Aorta (tissue), 5 donors: ENCODE measurements around the gene SIDT1. TPM values are rescaled to one million over a fixed set of nuclear protein-coding genes. Genes with fewer than 3 reads are reported as not detected.

ENCODE experiments used
- ATAC-seq: fragments of 200-7000 bp; cut with Tn5 transposase; one replicate; pipeline ENCODE4 v1.9.1; 2022; ENCODE audit warnings: moderate library complexity; ENCODE audit not compliant: low FRiP score
- DNase-seq, 2 donors: peaks; one replicate each; pipeline ENCODE4 v3.0.0-alpha.2; 2020
- H3K27ac ChIP-seq, 2 donors: one replicate each; pipeline ENCODE4 v1.5.1; 2013; ENCODE audit warnings: low read length in 2 of 2, mild to moderate bottlenecking in 2 of 2, moderate library complexity in 2 of 2, control low read depth in 1 of 2, inconsistent platforms in 1 of 2, low read depth in 1 of 2
- H3K27me3 ChIP-seq, 2 donors: one replicate each; pipeline ENCODE4 v1.6.1; 2013; ENCODE audit warnings: control low read depth in 1 of 2, low read length in 1 of 2, mild to moderate bottlenecking in 1 of 2, moderate library complexity in 1 of 2; ENCODE audit not compliant: insufficient read depth in 2 of 2, control insufficient read depth in 1 of 2
- H3K36me3 ChIP-seq, 2 donors: one replicate each; pipeline ENCODE4 v1.6.1; 2013; ENCODE audit warnings: control low read depth in 1 of 2, low read length in 1 of 2, mild to moderate bottlenecking in 1 of 2; ENCODE audit not compliant: insufficient read depth in 2 of 2, control insufficient read depth in 1 of 2
- H3K4me1 ChIP-seq, 2 donors: one replicate each; pipeline ENCODE4 v1.6.1; 2013; ENCODE audit warnings: low read length in 2 of 2, control low read depth in 1 of 2, mild to moderate bottlenecking in 1 of 2, moderate library complexity in 1 of 2; ENCODE audit not compliant: insufficient read depth in 2 of 2, control insufficient read depth in 1 of 2
- H3K4me3 ChIP-seq, 2 donors: one replicate each; pipeline ENCODE4 v1.5.1; 2013; ENCODE audit warnings: low read length in 2 of 2, control low read depth in 1 of 2, mild to moderate bottlenecking in 1 of 2
- H3K9me3 ChIP-seq: one replicate; pipeline ENCODE4 v1.6.1; 2013; ENCODE audit warnings: mild to moderate bottlenecking, low read length; ENCODE audit not compliant: control insufficient read depth
- WGBS, 2 donors: extraction: QIAGEN DNeasy Blood & Tissue Kit; methylation state at CpG; one replicate each; pipeline ENCODE4 v1.1.7; 2013; 5-methylcytosine and 5-hydroxymethylcytosine counted together
- intact Hi-C, 2 donors: fragments of 100-400 bp; cut with DNase I; formaldehyde crosslinking; loops; one replicate each; pipeline versions ENCODE4 v1.14.2 to v1.15.0; 2022
- polyA plus RNA-seq, 2 donors: library from polyadenylated mRNA; stranded (reverse); fragments of 200-250 nt; gene quantifications; one replicate each; pipeline ENCODE4 v1.2.3, GENCODE V29; 2013
- total RNA-seq, 2 donors: library from RNA; stranded (reverse); fragmentation: NEBNext Ultra II Directional; extraction: Animal tissue kit (Norgen Biotek cat#: 25700); gene quantifications; one replicate each; pipeline ENCODE4 v1.2.1, GENCODE V29; 2021
- donor health status: healthy with polysubstance abuse.
- donor health status: Bipolar disorder and iron deficiency.
- donor health status: DM: no; HTN: no; CAD: no.
- donor health status: DM: no; HTN: no; CAD: no.
- donor health status: DM: yes; HTN: yes; CAD: no.

SIDT1 gene
- total and polyA plus RNA-seq, 4 donors: 0.08 to 3.8 (median 2.4) TPM

GRCh38 chr3:113555138-113555537 is 22.8 kb downstream of the SIDT1 start:
- ATAC-seq (no peak), DNase-seq (no peak)
- H3K27me3 ChIP-seq: no peaks in the 10 kb centered on the region
- H3K4me3 ChIP-seq: no peak overlapping the region
- WGBS, 2 donors: 85 to 93% methylated on average over 1 of the region's 1 CpG
- intact Hi-C loops: no loop called here
- H3K36me3 ChIP-seq: no peaks in the 10 kb centered on the region
- H3K9me3 ChIP-seq: no peaks in the 10 kb centered on the region
- no peak overlapping the region for H3K27ac ChIP-seq
- no peaks in the 10 kb centered on the region for H3K4me1 ChIP-seq

GRCh38 chr3:113556316-113556945 is 24.1 kb downstream of the SIDT1 start:
- ATAC-seq: no peak
- WGBS, 2 donors: 77 to 81% methylated on average over 6 of the region's 6 CpGs

GRCh38 chr3:113556946-113557335 is 24.6 kb downstream of the SIDT1 start:
- no peak for DNase-seq
- no peaks in the 10 kb centered on the region for H3K27me3 ChIP-seq
- no peaks in the 10 kb centered on the region for H3K4me1 ChIP-seq
- ATAC-seq: no peak
- no peaks in the 10 kb centered on the region for H3K9me3 ChIP-seq
- 88 to 95% methylated on average over 7 of the region's 7 CpGs for WGBS, 2 donors
- no peaks in the 10 kb centered on the region for H3K36me3 ChIP-seq
- intact Hi-C loops: no loop called here
- no peak overlapping the region for H3K4me3 ChIP-seq
- H3K27ac ChIP-seq: no peak overlapping the region

More at GRCh38 chr3:113556316-113556945, 24.1 kb downstream of the SIDT1 start:
- no peak overlapping the region for H3K27ac ChIP-seq
- H3K4me1 ChIP-seq: no peaks in the 10 kb centered on the region
- H3K4me3 ChIP-seq: no peak overlapping the region
- no peaks in the 10 kb centered on the region for H3K27me3 ChIP-seq
- no peak for DNase-seq
- H3K9me3 ChIP-seq: no peaks in the 10 kb centered on the region
- H3K36me3 ChIP-seq: no peaks in the 10 kb centered on the region
- intact Hi-C loops: no loop called here

GRCh38 chr3:113557374-113557773 is 25.0 kb downstream of the SIDT1 start:
- H3K27ac ChIP-seq: no peak overlapping the region

GRCh38 chr3:113559009-113559408 is 26.7 kb downstream of the SIDT1 start:
- H3K27ac ChIP-seq: no peak overlapping the region
- no peaks in the 10 kb centered on the region for H3K4me1 ChIP-seq
- intact Hi-C loops: no loop called here
- H3K9me3 ChIP-seq: no peaks in the 10 kb centered on the region
- ATAC-seq (no peak), DNase-seq (no peak)
- no peak overlapping the region for H3K4me3 ChIP-seq
- no peaks in the 10 kb centered on the region for H3K27me3 ChIP-seq
- no peaks in the 10 kb centered on the region for H3K36me3 ChIP-seq

More at GRCh38 chr3:113557374-113557773, 25.0 kb downstream of the SIDT1 start:
- DNase-seq: no peak
- Histone ChIP-seq H3K4me1 (no peaks in the 10 kb centered on the region), H3K27me3 (no peaks in the 10 kb centered on the region), H3K9me3 (no peaks in the 10 kb centered on the region), H3K4me3 (no peak overlapping the region), H3K36me3 (no peaks in the 10 kb centered on the region)
- intact Hi-C loops: no loop called here
- ATAC-seq: no peak

- WGBS, 2 donors: 46 to 50% methylated on average over 6 of the region's 6 CpGs
- Histone ChIP-seq H3K9me3 (no peaks in the 10 kb centered on the region), H3K27ac (no peak overlapping the region), H3K27me3 (no peaks in the 10 kb centered on the region), H3K4me1 (no peaks in the 10 kb centered on the region), H3K4me3 (no peak overlapping the region), H3K36me3 (no peaks in the 10 kb centered on the region)
- ATAC-seq (no peak), DNase-seq (no peak)
- intact Hi-C loops: no loop called here
Measured at GRCh38 chr3:113560271-113560670, 27.9 kb downstream of the SIDT1 start.

GRCh38 chr3:113560831-113561623 is 28.7 kb downstream of the SIDT1 start:
- no peak for DNase-seq
- no peaks in the 10 kb centered on the region for H3K36me3 ChIP-seq
- 78 to 81% methylated on average over 4 of the region's 4 CpGs for WGBS, 2 donors
- H3K9me3 ChIP-seq: no peaks in the 10 kb centered on the region
- intact Hi-C loops: no loop called here
- no peaks in the 10 kb centered on the region for H3K4me1 ChIP-seq
- no peak overlapping the region for H3K4me3 ChIP-seq
- H3K27ac ChIP-seq: no peak overlapping the region
- no peaks in the 10 kb centered on the region for H3K27me3 ChIP-seq
- ATAC-seq: no peak

GRCh38 chr3:113565555-113565954 is 33.2 kb downstream of the SIDT1 start:
- H3K36me3 ChIP-seq: no peaks in the 10 kb centered on the region
- no peaks in the 10 kb centered on the region for H3K27me3 ChIP-seq
- no peak overlapping the region for H3K4me3 ChIP-seq
- WGBS, 2 donors: 53 to 59% methylated on average over 1 of the region's 1 CpG
- no peak overlapping the region for H3K27ac ChIP-seq
- DNase-seq (no peak), ATAC-seq (no peak)
- H3K9me3 ChIP-seq: no peaks in the 10 kb centered on the region
- intact Hi-C loops: no loop called here
- H3K4me1 ChIP-seq: no peaks in the 10 kb centered on the region

GRCh38 chr3:113570158-113570557 is 37.8 kb downstream of the SIDT1 start:
- Histone ChIP-seq H3K4me1 (no peaks in the 10 kb centered on the region), H3K27ac (no peak overlapping the region), H3K27me3 (no peaks in the 10 kb centered on the region), H3K4me3 (no peak overlapping the region), H3K9me3 (no peaks in the 10 kb centered on the region), H3K36me3 (no peaks in the 10 kb centered on the region)
- DNase-seq: no peak
- WGBS, 2 donors: 67 to 76% methylated on average over 3 of the region's 3 CpGs
- ATAC-seq: no peak
- intact Hi-C loops: no loop called here
